Fibroblast of mammary gland (primary cell): ENCODE results near the gene HAUS6.
"Not testable (repeated sequence)": the region's sequence is repeated elsewhere in the genome, so short reads cannot be mapped to it uniquely, and the experiment has no call there.

ENCODE experiments used
- DNase-seq: peaks from one replicate; pipeline ENCODE4 v3.0.0-alpha.2; 2010; ENCODE audit warnings: low read depth
- H3K4me3 ChIP-seq: 2 replicates; pipeline ENCODE4 v1.5.1; 2011; ENCODE audit warnings: low read depth, mild to moderate bottlenecking, low read length, moderate library complexity; ENCODE audit not compliant: control insufficient read depth
- CTCF ChIP-seq: conservative IDR thresholded peaks from 2 replicates; pipeline ENCODE4 v1.5.1; 2011; ENCODE audit warnings: low read depth, low read length, inconsistent platforms; ENCODE audit not compliant: control insufficient read depth, insufficient read depth

Gene HAUS6

GRCh38 chr9:19102181-19102630 lies 498 bp downstream of the HAUS6 start:
- no peak for DNase-seq
- TF ChIP-seq CTCF: no peak
- peak overlapping the region; percentile 91 for H3K4me3 ChIP-seq

- no peak for DNase-seq
- no peak for TF ChIP-seq CTCF
- peak overlapping the region; percentile 91 for H3K4me3 ChIP-seq
Measured at GRCh38 chr9:19101203-19101602, 1.5 kb downstream of the HAUS6 start.

GRCh38 chr9:19097431-19097830 lies 5.3 kb downstream of the HAUS6 start:
- not testable (repeated sequence) for H3K4me3 ChIP-seq, DNase-seq

- DNase-seq: peak; percentile 81
- H3K4me3 ChIP-seq: no peak overlapping the region
- TF ChIP-seq CTCF: no peak
Measured at GRCh38 chr9:19087106-19088000, 15.4 kb downstream of the HAUS6 start.

GRCh38 chr9:19085295-19085694 lies 17.4 kb downstream of the HAUS6 start:
- no peak overlapping the region for H3K4me3 ChIP-seq
- TF ChIP-seq CTCF: peak; percentile 21
- DNase-seq: peak; percentile 18

GRCh38 chr9:19074836-19075235 lies 27.9 kb downstream of the HAUS6 start:
- no peak for TF ChIP-seq CTCF
- peak; percentile 10 for DNase-seq

GRCh38 chr9:19074229-19074628 lies 28.5 kb downstream of the HAUS6 start:
- no peak for TF ChIP-seq CTCF
- no peak for DNase-seq
- no peak overlapping the region for H3K4me3 ChIP-seq

More at GRCh38 chr9:19074836-19075235, 27.9 kb downstream of the HAUS6 start:
- H3K4me3 ChIP-seq: no peak overlapping the region
